GM13976 (cell line): Measurements from ENCODE around the gene KRTAP5-11.
A peak's percentile ranks its signal among the peaks of the same experiment; 100 is the strongest.

ENCODE experiments used
- DNase-seq: peaks from one replicate; pipeline ENCODE4 v3.0.0; 2012; ENCODE audit warnings: low spot score
- CTCF ChIP-seq: IDR thresholded peaks from 2 replicates; pipeline ENCODE4 v1.5.1; 2012; ENCODE audit warnings: borderline replicate concordance, mild to moderate bottlenecking; ENCODE audit not compliant: insufficient read depth; ENCODE audit errors: extremely low read depth, missing control alignments, control extremely low read depth
- in situ Hi-C: fragments of 300-500 bp; cut with MboI; formaldehyde crosslinking; loops from one replicate; pipeline ENCODE4 v1.12.0; 2022; ENCODE audit warnings: low sequenced_read_pairs, mixed read lengths, inconsistent platforms; ENCODE audit not compliant: unreplicated experiment

Gene KRTAP5-11

GRCh38 chr11:71566081-71566620, 16.5 kb downstream of the KRTAP5-11 start:
- DNase-seq = no peak
- TF ChIP-seq CTCF = no peak
- in situ Hi-C loops = no loop called here

GRCh38 chr11:71565263-71565662, 17.4 kb downstream of the KRTAP5-11 start, which contains the start of gene KRTAP5-10:
KRTAP5-10 (plus strand) TSS chr11:71565563; CDS start chr11:71565588, 25 bp downstream.
- TF ChIP-seq CTCF = no peak
- DNase-seq = no peak
- in situ Hi-C loops = no loop called here

GRCh38 chr11:71564430-71564829, 18.2 kb downstream of the KRTAP5-11 start:
- DNase-seq = no peak
- TF ChIP-seq CTCF = no peak
- in situ Hi-C loops = no loop called here

- in situ Hi-C loops = no loop called here
- peak; percentile 76 for TF ChIP-seq CTCF
- DNase-seq = peak; percentile 83
Observed at GRCh38 chr11:71563406-71563805, 19.3 kb downstream of the KRTAP5-11 start.

- no peak for TF ChIP-seq CTCF
- no peak for DNase-seq
- in situ Hi-C loops = no loop called here
Observed at GRCh38 chr11:71562120-71562519, 20.6 kb downstream of the KRTAP5-11 start.

- TF ChIP-seq CTCF = no peak
- in situ Hi-C loops = no loop called here
Observed at GRCh38 chr11:71558996-71559395, 23.7 kb downstream of the KRTAP5-11 start.

More at GRCh38 chr11:71558996-71559395, 23.7 kb downstream of the KRTAP5-11 start:
- DNase-seq = no peak
